ENCODE results near the gene CATSPER3.
"Not testable (repeated sequence)": the region's sequence is repeated elsewhere in the genome, so short reads cannot be mapped to it uniquely, and the experiment has no call there.

Gene CATSPER3

DNA sequence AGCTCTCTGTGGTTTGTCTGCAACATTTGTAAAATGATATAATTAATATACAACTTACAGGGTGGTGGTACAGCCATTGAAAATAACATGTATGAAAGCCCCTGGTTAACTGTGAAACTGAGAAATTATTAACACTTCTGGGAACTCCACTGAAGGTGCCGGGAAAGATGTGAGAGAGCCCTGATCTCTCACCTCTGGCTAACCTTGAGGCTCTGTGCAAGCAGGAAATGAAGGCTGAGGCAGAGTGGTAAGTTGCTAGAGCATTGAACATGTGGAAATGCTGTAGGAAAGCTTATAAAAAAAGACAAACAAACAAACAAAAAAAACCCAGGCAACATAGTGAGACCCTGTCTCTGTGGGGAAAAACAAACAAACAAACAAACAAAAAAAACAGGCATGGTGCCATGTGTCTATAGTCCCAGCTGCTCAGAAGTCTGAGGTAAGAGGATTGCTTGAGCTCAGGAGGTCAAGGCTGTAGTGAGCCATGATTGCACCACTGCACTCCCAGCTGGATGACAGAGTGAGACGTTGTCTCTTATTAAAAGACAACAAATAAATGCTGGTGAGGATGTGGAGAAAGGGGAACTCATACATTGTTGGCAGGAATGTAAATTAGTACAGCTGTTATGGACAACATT lies 7.5 kb downstream of the CATSPER3 start:
- DNase-seq (ENCODE audit: low read depth): no peak

GRCh38 chr5:134975843-134976242 lies 8.1 kb downstream of the CATSPER3 start:
- DNase-seq (ENCODE audit: low read depth): no peak

GRCh38 chr5:134976841-134977240 lies 9.1 kb downstream of the CATSPER3 start:
- no peak for DNase-seq (ENCODE audit: low read depth)

DNA sequence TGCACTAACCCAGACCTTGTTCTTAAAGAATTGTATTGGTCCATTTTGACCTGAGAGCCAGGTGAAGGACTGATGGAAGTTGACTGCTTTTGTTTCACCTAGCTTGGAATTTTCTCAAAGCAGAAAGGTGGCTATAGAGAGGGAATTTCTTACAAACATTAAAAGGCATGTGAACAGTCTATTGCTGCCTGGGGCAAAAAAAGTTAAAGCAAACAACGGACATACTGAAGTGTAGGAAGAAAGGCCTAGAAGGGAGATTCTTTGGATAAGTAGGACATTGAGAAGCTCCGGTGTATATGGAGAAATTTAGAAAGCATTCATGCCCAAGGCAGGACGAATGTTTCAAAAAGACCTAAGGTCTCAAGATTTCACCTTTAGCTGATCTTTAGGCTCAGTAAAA lies 11.7 kb downstream of the CATSPER3 start:
- DNase-seq (ENCODE audit: low read depth): no peak

DNA sequence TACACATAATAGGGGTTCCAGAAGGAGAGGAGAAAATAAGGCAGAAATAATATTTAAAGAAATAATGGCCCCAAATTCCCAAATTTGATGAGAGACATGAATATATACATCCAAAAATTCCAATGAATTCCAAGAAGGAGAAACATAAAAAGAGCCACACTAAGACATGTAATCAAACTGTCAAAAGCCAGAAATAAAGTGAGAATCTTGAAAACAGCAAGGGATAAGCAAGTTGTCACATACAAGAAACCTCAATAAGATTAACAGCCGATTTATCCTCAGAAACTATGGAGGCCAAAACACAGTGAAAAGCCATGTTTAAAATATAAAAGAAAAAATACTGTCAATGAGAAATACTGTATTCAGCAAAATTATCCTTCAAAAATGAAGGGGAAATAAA lies 14.5 kb downstream of the CATSPER3 start:
- no peak for DNase-seq (ENCODE audit: low read depth)

GRCh38 chr5:134989266-134989830 lies 21.6 kb downstream of the CATSPER3 start:
- no peak for DNase-seq (ENCODE audit: low read depth)

GRCh38 chr5:134990183-134990582 lies 22.5 kb downstream of the CATSPER3 start:
- DNase-seq (ENCODE audit: low read depth): not testable (repeated sequence)

- no peak for DNase-seq (ENCODE audit: low read depth)
These were observed 24.4 kb downstream of the CATSPER3 start for GRCh38 chr5:134992148-134992547.

DNA sequence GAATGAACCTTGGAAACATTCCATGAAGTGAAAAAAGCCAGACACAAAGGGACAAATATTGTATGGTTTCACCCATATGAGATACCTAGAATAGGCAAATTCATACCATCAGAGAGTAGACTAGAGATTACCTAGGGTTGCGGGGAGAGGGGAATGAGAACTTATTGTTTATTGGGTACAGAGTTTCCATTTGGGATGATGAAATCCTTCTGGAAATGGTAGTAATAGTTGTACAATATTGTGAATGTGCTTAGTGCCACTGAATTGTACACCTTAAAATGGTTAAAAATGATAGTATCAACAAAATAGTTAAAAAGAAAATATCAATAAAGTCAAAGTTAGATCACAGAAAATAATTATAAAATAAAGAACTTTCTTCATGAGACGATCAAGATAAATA lies 25.5 kb downstream of the CATSPER3 start:
- DNase-seq (ENCODE audit: low read depth): no peak

DNA sequence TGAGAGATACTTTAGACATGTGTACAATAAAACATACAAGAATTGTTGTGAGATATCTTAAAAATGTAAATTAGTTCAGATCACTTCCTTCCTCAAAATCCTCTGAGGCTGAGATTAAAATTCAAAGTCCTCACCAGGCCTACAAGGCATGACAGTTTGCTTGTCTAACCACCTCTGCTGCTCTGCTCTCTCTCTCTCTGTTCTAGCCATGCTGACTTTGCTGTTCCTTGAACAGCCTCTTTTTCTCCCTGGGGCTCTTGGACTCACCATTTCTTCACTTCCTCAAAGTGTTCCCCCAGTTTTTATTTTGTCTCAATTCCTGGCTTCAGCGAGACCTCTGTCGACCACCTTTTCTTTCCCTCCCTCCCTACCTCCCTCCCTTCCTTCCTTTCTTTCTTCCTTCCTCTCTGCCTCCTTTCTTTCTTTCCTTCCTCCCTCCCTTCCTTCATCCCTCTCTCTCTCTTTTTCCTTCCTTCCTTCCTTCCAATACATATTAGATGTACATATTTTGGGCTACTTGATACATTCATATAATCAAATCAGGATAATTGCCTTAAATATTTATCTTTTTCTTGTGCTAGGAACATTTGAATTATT lies 27.0 kb downstream of the CATSPER3 start:
- no peak for DNase-seq (ENCODE audit: low read depth)

GRCh38 chr5:134995850-134996402 lies 28.2 kb downstream of the CATSPER3 start:
- DNase-seq (ENCODE audit: low read depth): no peak

GRCh38 chr5:134997015-134997414 lies 29.3 kb downstream of the CATSPER3 start:
- DNase-seq (ENCODE audit: low read depth): no peak

- not testable (repeated sequence) for DNase-seq (ENCODE audit: low read depth)
These were observed 30.4 kb downstream of the CATSPER3 start for GRCh38 chr5:134998068-134998467.

- no peak for DNase-seq (ENCODE audit: low read depth)
These were observed 36.7 kb downstream of the CATSPER3 start for GRCh38 chr5:135004376-135004775.

DNA sequence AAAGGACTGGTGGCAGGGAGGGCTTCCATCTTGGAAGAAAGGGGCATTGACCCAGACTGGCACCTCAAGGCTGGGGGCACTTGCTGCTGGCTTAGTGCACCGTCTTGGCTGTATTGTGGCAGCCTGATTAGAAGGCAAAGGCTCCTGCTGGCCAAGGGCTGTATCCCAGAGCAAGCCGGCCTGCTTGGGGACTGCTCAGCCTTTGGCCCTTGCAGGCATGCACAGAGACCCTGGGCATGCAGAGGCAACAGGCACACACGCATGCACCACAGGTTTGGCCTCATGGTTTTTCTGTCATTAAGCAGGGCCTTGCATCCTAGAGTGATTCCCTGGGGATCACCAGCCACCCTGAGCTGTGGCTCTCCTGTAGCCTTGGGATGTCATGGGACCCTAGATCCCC lies 37.4 kb downstream of the CATSPER3 start:
- DNase-seq (ENCODE audit: low read depth): no peak

DNA sequence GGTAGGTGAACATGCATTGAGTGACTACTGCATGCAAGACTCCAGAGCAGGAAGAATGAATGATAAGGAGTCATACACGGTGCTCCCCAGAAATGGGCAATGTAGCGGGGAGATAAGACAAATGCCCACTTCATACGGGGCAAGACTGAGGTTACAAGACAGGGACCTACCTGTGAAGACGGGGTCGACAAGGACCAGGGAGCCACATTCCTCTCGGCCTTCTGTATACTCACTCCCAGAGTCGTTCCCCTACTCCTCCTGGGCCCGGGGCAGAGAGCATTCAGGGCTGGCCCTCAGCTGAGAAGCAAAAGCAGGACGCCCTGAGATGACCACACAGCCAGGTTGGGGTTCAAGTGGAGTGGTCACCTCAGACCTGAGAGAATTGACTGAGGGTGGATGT lies 39.6 kb downstream of the CATSPER3 start:
- no peak for DNase-seq (ENCODE audit: low read depth)

DNA sequence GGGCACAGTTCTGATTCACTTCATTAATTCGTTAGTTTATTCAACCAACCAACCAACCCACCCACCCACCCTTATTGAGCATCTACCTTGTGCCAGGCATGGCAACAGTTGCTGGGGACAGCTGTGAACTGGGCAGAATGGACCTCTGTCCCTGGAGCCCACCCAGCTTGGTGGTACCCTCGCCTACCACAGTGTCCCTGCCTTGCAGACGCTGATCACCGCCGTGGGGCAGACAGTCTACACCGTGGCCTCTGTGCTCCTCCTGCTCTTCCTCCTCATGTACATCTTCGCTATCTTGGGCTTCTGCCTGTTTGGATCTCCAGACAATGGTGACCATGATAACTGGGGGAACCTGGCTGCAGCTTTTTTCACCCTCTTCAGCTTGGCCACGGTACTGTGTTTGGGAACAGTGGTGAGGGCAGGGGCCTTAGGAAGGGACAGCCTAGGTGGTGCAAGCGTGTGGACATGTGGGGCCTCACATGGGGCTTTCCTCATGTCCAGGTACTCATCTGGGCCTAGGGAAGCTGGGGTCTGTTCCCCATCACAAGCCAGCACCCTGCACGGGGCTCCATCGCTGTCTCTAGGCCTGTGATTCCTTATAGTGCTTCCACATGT lies 40.1 kb downstream of the CATSPER3 start:
- no peak for DNase-seq (ENCODE audit: low read depth)

DNA sequence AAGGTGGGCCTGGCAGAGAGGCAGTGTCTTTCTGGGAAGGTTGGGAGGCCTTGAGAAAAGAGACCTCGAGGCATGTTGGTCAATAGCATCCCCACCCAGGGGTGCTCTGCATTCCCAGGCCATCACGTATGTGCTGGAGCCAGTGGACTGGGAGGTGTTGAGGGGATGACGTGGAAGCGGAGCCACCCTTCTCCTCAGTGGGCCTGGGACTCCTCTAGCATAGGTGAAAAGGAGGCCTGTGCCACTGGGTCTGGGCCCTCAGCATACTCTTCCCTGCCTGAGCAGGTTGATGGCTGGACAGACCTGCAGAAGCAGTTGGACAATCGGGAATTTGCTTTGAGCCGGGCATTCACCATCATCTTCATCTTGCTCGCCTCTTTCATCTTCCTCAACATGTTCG lies 40.8 kb downstream of the CATSPER3 start:
- no peak for DNase-seq (ENCODE audit: low read depth)

GRCh38 chr5:135008981-135009735 lies 41.5 kb downstream of the CATSPER3 start:
- DNase-seq (ENCODE audit: low read depth): no peak

DNA sequence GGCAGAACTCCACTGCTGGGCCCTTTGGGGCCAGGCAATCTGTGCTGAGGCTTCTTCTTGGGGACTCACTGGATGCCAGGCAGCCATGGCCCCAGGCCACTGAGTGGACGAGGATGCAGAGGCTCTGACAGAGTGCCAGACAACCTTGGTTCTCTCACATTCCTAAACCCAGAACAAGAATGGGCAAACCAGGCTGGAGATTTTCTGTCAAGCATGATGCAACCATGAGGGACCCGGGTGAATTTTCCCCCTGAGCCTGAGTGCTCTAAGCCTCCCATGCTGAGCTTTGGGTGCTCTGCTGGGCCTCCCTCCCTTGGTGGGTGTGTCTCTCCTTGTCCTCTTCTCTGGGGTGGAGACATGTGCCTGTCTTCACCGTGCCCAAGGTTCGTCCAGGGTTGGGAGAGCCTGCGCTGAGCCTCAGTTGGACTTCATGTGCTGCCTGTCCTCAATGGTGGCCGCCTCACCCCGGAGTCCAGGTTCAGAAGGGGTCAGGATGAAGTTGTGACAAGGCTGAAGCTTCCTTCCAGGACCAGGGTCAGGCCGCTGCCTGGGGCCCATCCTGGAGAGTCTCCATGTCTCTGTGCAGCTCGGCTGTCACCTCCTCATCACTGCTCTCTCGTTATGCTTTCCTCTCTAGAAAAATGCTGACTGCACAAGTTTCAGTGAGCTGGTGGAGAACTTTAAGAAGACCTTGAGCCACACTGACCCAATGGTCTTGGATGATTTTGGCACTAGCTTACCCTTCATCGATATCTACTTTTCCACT lies 42.2 kb downstream of the CATSPER3 start:
- DNase-seq (ENCODE audit: low read depth): no peak

DNA sequence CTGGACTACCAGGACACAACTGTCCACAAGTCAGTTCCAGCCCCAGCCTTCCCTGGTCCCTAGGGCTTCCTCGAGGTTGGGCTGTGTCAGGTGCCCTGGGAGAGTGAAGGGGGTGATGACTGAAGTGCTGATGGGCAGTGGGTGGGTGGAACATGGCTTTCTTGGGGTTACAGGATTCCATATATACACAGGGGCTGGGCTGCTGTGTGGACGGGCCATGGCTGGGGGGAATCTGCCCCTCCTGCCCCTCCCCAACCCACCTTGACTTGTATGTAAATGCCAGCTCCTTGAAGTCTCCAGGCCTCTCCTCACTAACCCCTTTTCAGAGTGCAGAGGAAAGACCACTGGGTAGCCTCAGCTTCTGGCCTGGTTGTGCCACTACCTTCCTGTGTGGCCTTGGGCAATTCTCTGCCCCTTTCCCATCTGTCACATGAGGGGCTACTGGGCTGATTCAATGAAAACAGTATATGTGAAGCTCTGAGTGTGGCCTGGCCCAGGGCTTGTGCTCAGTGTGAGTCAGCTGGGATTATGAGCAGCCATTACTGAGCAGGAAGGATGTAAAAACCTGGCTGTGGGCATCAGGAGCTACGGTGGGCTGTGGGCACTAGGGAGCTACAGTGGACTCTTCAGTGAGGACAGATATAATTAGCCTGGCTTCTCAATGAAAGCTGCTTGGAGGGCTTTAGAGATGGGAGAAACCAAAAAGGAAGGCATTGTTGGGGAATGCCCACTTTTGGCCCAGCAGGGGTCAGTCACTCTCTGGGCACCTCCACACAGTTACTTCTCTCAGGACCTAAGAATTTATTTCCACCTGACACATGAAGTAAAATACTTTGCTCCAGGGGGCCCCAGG lies 43.0 kb downstream of the CATSPER3 start:
- no peak for DNase-seq (ENCODE audit: low read depth)

Measured in HS-5 (cell line).